ENCODE measurements around the gene ZMYND15.

- TF ChIP-seq CTCF (CRISPR knock-in tag; IDR thresholded peaks at IDR 0.05), result no peak
- TF ChIP-seq ZNF570 (CRISPR knock-in tag; IDR thresholded peaks at IDR 0.05; ENCODE audit: borderline replicate concordance), result no peak
- no peak for TF ChIP-seq ZNF816 (CRISPR knock-in tag; IDR thresholded peaks at IDR 0.05; ENCODE audit: borderline replicate concordance)
- no peak for TF ChIP-seq EZH2 (conservative IDR thresholded peaks at IDR 0.05; ENCODE audit: low read depth, low read length)
- TF ChIP-seq ZNF12 (CRISPR knock-in tag; IDR thresholded peaks at IDR 0.05), result no peak
- TF ChIP-seq POLR2A (IDR thresholded peaks at IDR 0.05; ENCODE audit: insufficient read depth in 1 of 2, low read depth in 2 of 2, low read length in 2 of 2), result no peak
These were observed 11.5 kb upstream of the ZMYND15 start for GRCh38 chr17:4728124-4728523.
